ENCODE data around the gene PSMB9. TPM values are rescaled to one million over a fixed set of nuclear protein-coding genes. Genes with fewer than 3 reads are reported as not detected.

PSMB9 gene
- total and polyA plus RNA-seq, 7 experiments from 2014 or later = 70.3 to 452 (median 139) TPM

- POLR2A ChIA-PET = interaction anchor here (1.1 kb wide), 1 partner anchor 32 kb away, joined by 4 read pairs; no protein-coding TSS in a partner anchor
- no peak for DNase-seq
- Histone ChIP-seq H3K4me3 (ENCODE audit: low read length) (no peak overlapping the region), H3K36me3 (ENCODE audit: control insufficient read depth in 2 of 3, insufficient read depth in 3 of 3, low read length in 3 of 3) (peaks cover 21 to 68% (median 22%) of the 10 kb centered on the region in 3 experiments), H3K27me3 (ENCODE audit: control insufficient read depth in 2 of 2, insufficient read depth in 2 of 2, low read length in 2 of 2) (no peaks in the 10 kb centered on the region), H3K9me3 (ENCODE audit: control insufficient read depth in 2 of 3, low read length in 3 of 3) (no peaks in the 10 kb centered on the region), H3K27ac (ENCODE audit: low read depth, low read length) (no peak overlapping the region), H3K4me1 (ENCODE audit: control insufficient read depth in 2 of 2, insufficient read depth in 2 of 2, low read length in 2 of 2) (no peaks in the 10 kb centered on the region)
- Mint-ChIP-seq H3K9me3 (no peaks in the 10 kb centered on the region), H3K36me3 (peaks cover 22 to 60% (median 32%) of the 10 kb centered on the region in 5 donors), H3K27ac (peak overlapping the region in 1 of 9 donors; percentile 54), H3K27me3 (no peaks in the 10 kb centered on the region), H3K4me3 (no peak overlapping the region), H3K4me1 (peaks cover 12 to 67% (median 27%) of the 10 kb centered on the region in 7 donors)
- CTCF ChIA-PET = interaction anchor here (2.7 to 6.5 kb wide), 2 partner anchors 9 to 39 kb away, joined by 18 to 62 read pairs; partner anchors contain the start of gene TAP2
- intact Hi-C loops (cut with micrococcal nuclease) = no loop called here
- no peak for ATAC-seq
Measured at GRCh38 chr6:32829495-32829894, 24.5 kb upstream of the PSMB9 start.

GRCh38 chr6:32830017-32830416 is 24.0 kb upstream of the PSMB9 start:
- ATAC-seq (no peak), DNase-seq (no peak)
- H3K27me3 Mint-ChIP-seq = no peaks in the 10 kb centered on the region
- H3K4me1 Mint-ChIP-seq = peaks cover 16 to 73% (median 32%) of the 10 kb centered on the region in 7 donors
- Histone ChIP-seq H3K9me3 (ENCODE audit: control insufficient read depth in 2 of 3, low read length in 3 of 3) (no peaks in the 10 kb centered on the region), H3K36me3 (ENCODE audit: control insufficient read depth in 2 of 3, insufficient read depth in 3 of 3, low read length in 3 of 3) (peaks cover 22 to 73% (median 24%) of the 10 kb centered on the region in 3 experiments), H3K27ac (ENCODE audit: low read depth, low read length) (no peak overlapping the region), H3K4me1 (ENCODE audit: control insufficient read depth in 2 of 2, insufficient read depth in 2 of 2, low read length in 2 of 2) (no peaks in the 10 kb centered on the region), H3K4me3 (ENCODE audit: low read length) (no peak overlapping the region), H3K27me3 (ENCODE audit: control insufficient read depth in 2 of 2, insufficient read depth in 2 of 2, low read length in 2 of 2) (no peaks in the 10 kb centered on the region)
- CTCF ChIA-PET = interaction anchor here (2.7 kb wide), 1 partner anchor 8 kb away, joined by 18 read pairs; the partner anchor contains the start of gene TAP2
- H3K4me3 Mint-ChIP-seq = no peak overlapping the region
- peaks cover 26 to 65% (median 32%) of the 10 kb centered on the region in 5 donors for H3K36me3 Mint-ChIP-seq
- intact Hi-C loops (cut with micrococcal nuclease) = no loop called here
- POLR2A ChIA-PET = interaction anchor here (1.0 kb wide), 1 partner anchor 15 kb away, joined by 4 read pairs; no protein-coding TSS in a partner anchor
- no peaks in the 10 kb centered on the region for H3K9me3 Mint-ChIP-seq
- peak overlapping the region in 1 of 9 donors; percentile 23 for H3K27ac Mint-ChIP-seq

GRCh38 chr6:32830936-32831335 is 23.1 kb upstream of the PSMB9 start:
- peaks cover 22 to 83% (median 24%) of the 10 kb centered on the region in 3 experiments for H3K36me3 ChIP-seq (ENCODE audit: control insufficient read depth in 2 of 3, insufficient read depth in 3 of 3, low read length in 3 of 3)
- CTCF ChIA-PET = no interaction called here
- H3K27ac Mint-ChIP-seq = peak overlapping the region in 5 of 9 donors; percentile 11 to 84 (median 25)
- H3K36me3 Mint-ChIP-seq = peaks cover 30 to 70% (median 38%) of the 10 kb centered on the region in 5 donors
- intact Hi-C loops (cut with micrococcal nuclease) = no loop called here
- no peak overlapping the region for H3K4me3 Mint-ChIP-seq
- H3K27me3 ChIP-seq (ENCODE audit: control insufficient read depth in 2 of 2, insufficient read depth in 2 of 2, low read length in 2 of 2) = no peaks in the 10 kb centered on the region
- no peak for DNase-seq
- peaks cover 0 to 6% of the 10 kb centered on the region in 2 donors for H3K4me1 ChIP-seq (ENCODE audit: control insufficient read depth in 2 of 2, insufficient read depth in 2 of 2, low read length in 2 of 2)
- no peaks in the 10 kb centered on the region for H3K9me3 Mint-ChIP-seq
- no peak overlapping the region for H3K27ac ChIP-seq (ENCODE audit: low read depth, low read length)
- ATAC-seq = no peak
- no peaks in the 10 kb centered on the region for H3K9me3 ChIP-seq (ENCODE audit: control insufficient read depth in 2 of 3, low read length in 3 of 3)
- peaks cover 22 to 79% (median 41%) of the 10 kb centered on the region in 7 donors for H3K4me1 Mint-ChIP-seq
- H3K4me3 ChIP-seq (ENCODE audit: low read length) = no peak overlapping the region
- POLR2A ChIA-PET = interaction anchor here (0.6 to 1.0 kb wide), 2 partner anchors 14 to 141 kb away, joined by 4 read pairs; no protein-coding TSS in a partner anchor
- no peaks in the 10 kb centered on the region for H3K27me3 Mint-ChIP-seq

GRCh38 chr6:32832535-32832934 is 21.5 kb upstream of the PSMB9 start:
- Histone ChIP-seq H3K4me1 (ENCODE audit: control insufficient read depth in 2 of 2, insufficient read depth in 2 of 2, low read length in 2 of 2) (peaks cover 9 to 22% of the 10 kb centered on the region in 2 donors), H3K27ac (ENCODE audit: low read depth, low read length) (no peak overlapping the region), H3K27me3 (ENCODE audit: control insufficient read depth in 2 of 2, insufficient read depth in 2 of 2, low read length in 2 of 2) (no peaks in the 10 kb centered on the region), H3K9me3 (ENCODE audit: control insufficient read depth in 2 of 3, low read length in 3 of 3) (no peaks in the 10 kb centered on the region), H3K36me3 (ENCODE audit: control insufficient read depth in 2 of 3, insufficient read depth in 3 of 3, low read length in 3 of 3) (peaks cover 22 to 88% (median 27%) of the 10 kb centered on the region in 3 experiments), H3K4me3 (ENCODE audit: low read length) (no peak overlapping the region)
- no peak for DNase-seq
- ATAC-seq = no peak
- Mint-ChIP-seq H3K9me3 (no peaks in the 10 kb centered on the region), H3K4me1 (peaks cover 38 to 80% (median 56%) of the 10 kb centered on the region in 7 donors), H3K36me3 (peaks cover 35 to 73% (median 38%) of the 10 kb centered on the region in 5 donors), H3K27me3 (no peaks in the 10 kb centered on the region), H3K27ac (peak overlapping the region in 4 of 9 donors; percentile 59 to 84 (median 76)), H3K4me3 (no peak overlapping the region)
- CTCF ChIA-PET = interaction anchor here (0.6 to 1.6 kb wide), 2 partner anchors 36 to 131 kb away, joined by 4 to 6 read pairs; no protein-coding TSS in a partner anchor
- intact Hi-C loops (cut with micrococcal nuclease) = no loop called here
- POLR2A ChIA-PET = interaction anchor here (0.6 to 3.0 kb wide), 3 partner anchors 13 to 318 kb away, joined by 3 to 18 read pairs (median 3); partner anchors contain the start of gene PSMB8

GRCh38 chr6:32833664-32834063 is 20.3 kb upstream of the PSMB9 start:
- peak overlapping the region in 1 of 10 donors; percentile 15 for H3K4me3 Mint-ChIP-seq
- Histone ChIP-seq H3K4me3 (ENCODE audit: low read length) (no peak overlapping the region), H3K9me3 (ENCODE audit: control insufficient read depth in 2 of 3, low read length in 3 of 3) (no peaks in the 10 kb centered on the region), H3K36me3 (ENCODE audit: control insufficient read depth in 2 of 3, insufficient read depth in 3 of 3, low read length in 3 of 3) (peaks cover 17 to 84% (median 27%) of the 10 kb centered on the region in 3 experiments), H3K27me3 (ENCODE audit: control insufficient read depth in 2 of 2, insufficient read depth in 2 of 2, low read length in 2 of 2) (no peaks in the 10 kb centered on the region), H3K27ac (ENCODE audit: low read depth, low read length) (no peak overlapping the region), H3K4me1 (ENCODE audit: control insufficient read depth in 2 of 2, insufficient read depth in 2 of 2, low read length in 2 of 2) (peaks cover 9 to 24% of the 10 kb centered on the region in 2 donors)
- peaks cover 33 to 66% (median 38%) of the 10 kb centered on the region in 5 donors for H3K36me3 Mint-ChIP-seq
- no peaks in the 10 kb centered on the region for H3K9me3 Mint-ChIP-seq
- POLR2A ChIA-PET = interaction anchor here (2.0 to 3.0 kb wide), 2 partner anchors 12 to 21 kb away, joined by 4 to 18 read pairs; partner anchors contain the start of gene PSMB8
- peaks cover 39 to 75% (median 57%) of the 10 kb centered on the region in 7 donors for H3K4me1 Mint-ChIP-seq
- intact Hi-C loops (cut with micrococcal nuclease) = no loop called here
- DNase-seq = no peak
- CTCF ChIA-PET = interaction anchor here (0.6 to 2.9 kb wide), 3 partner anchors 21 to 301 kb away, joined by 3 to 13 read pairs (median 5); no protein-coding TSS in a partner anchor
- no peaks in the 10 kb centered on the region for H3K27me3 Mint-ChIP-seq
- ATAC-seq = no peak
- H3K27ac Mint-ChIP-seq = peak overlapping the region in 5 of 9 donors; percentile 2 to 84 (median 73)

GRCh38 chr6:32835167-32835893 is 18.7 kb upstream of the PSMB9 start:
- no peak for DNase-seq

More at GRCh38 chr6:32835167-32835893, 18.7 kb upstream of the PSMB9 start:
- Histone ChIP-seq H3K36me3 (ENCODE audit: control insufficient read depth in 2 of 3, insufficient read depth in 3 of 3, low read length in 3 of 3) (peaks cover 11 to 67% (median 27%) of the 10 kb centered on the region in 3 experiments), H3K4me1 (ENCODE audit: control insufficient read depth in 2 of 2, insufficient read depth in 2 of 2, low read length in 2 of 2) (peaks cover 25 to 38% of the 10 kb centered on the region in 2 donors), H3K27me3 (ENCODE audit: control insufficient read depth in 2 of 2, insufficient read depth in 2 of 2, low read length in 2 of 2) (no peaks in the 10 kb centered on the region), H3K27ac (ENCODE audit: low read depth, low read length) (peak overlapping the region; percentile 18), H3K4me3 (ENCODE audit: low read length) (no peak overlapping the region), H3K9me3 (ENCODE audit: control insufficient read depth in 2 of 3, low read length in 3 of 3) (no peaks in the 10 kb centered on the region)
- CTCF ChIA-PET = interaction anchor here (0.9 to 2.9 kb wide), 3 partner anchors 18 to 33 kb away, joined by 3 to 13 read pairs (median 4); partner anchors contain the start of gene TAP1
- H3K27ac Mint-ChIP-seq = peak overlapping the region in 8 of 9 donors; percentile 46 to 100 (median 60)
- intact Hi-C loops (cut with micrococcal nuclease) = no loop called here
- ATAC-seq = no peak
- POLR2A ChIA-PET = interaction anchor here (1.2 to 3.0 kb wide), 4 partner anchors 10 to 137 kb away, joined by 3 to 18 read pairs (median 4); partner anchors contain the start of genes PSMB8 and TAP1
- H3K4me1 Mint-ChIP-seq = peaks cover 44 to 79% (median 66%) of the 10 kb centered on the region in 7 donors
- peaks cover 0 to 1% (median 0%) of the 10 kb centered on the region in 11 donors for H3K9me3 Mint-ChIP-seq
- no peaks in the 10 kb centered on the region for H3K27me3 Mint-ChIP-seq
- peak overlapping the region in 3 of 10 donors; percentile 2 to 51 (median 22) for H3K4me3 Mint-ChIP-seq
- H3K36me3 Mint-ChIP-seq = peaks cover 31 to 59% (median 38%) of the 10 kb centered on the region in 5 donors
